ENCODE measurements around the gene ATXN1.

The ATXN1 gene

DNA sequence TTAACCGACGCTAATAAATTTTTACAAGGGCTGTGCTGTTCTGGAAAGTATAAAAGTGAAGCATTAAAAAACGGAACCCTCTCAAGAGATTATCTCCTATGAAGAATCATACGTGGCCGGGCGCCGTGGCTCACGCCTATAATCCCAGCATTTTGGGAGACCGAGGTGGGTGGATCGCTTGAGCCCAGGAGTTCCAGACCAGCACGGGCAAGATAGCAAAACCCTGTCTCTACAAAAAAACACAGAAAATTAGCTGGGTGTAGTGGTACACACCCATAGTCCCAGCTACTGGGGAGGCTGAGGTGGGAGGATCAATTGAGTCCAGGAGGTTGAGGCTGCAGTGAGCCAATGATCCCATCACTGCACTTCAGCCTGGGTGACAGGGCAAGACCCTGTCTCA is 439.4 kb downstream of the ATXN1 start:
- DNase-seq, result no peak

DNA sequence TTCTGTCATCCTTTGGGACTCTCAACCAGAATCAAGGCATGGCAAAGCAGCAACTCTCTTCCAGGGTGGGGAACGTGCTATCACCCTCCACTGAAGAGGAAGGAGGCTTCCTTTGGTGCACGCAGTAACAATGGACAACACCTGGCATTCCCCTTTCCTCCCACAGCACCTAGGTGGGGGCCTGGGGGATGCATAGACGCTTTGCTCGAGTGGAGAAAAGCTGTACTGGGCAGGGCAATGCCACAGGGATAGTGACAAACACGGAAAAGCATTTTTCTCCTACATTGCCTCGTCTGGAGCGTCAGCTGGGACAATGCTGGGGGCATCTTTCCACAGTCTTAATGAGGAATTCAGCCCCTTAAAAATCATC is 439.9 kb downstream of the ATXN1 start:
- DNase-seq, result no peak

DNA sequence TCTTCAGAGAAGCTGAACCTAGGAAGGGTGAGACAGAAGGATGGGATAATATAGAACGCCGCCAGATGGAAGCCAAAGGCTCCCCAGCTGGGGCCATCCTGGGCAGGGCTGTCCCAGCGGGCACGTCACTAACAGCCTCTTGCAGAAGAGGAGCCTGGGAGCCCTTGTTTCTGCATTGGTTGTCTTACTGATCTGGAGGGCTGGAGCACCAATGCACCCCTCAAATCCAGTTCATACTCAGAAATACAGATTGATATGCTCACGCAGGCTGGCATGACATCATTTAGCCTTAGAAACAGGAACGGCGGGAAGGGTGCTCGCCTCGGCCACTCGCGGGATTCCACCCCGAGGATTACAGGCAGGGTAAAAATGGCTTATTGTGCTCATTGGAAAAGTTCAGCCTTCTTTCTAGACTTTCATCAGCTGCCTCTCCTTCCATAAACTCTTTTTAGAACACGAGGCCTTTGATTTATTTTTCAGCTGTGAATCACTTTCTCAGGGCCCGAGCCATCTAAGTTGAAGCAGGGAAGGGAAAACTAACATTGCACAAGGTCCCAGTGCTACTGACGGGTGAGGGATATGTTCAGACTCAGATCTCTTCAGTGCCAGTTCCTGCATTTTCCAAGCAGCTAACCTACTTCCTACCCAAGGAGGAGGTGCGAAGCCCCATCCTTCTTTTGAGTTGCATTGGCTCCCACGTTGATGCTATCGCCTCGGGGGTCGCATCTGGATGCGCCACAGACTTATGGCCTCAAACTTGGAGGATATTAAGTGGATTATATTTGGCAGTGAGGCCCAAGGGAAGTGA is 440.5 kb downstream of the ATXN1 start:
- no peak for DNase-seq

DNA sequence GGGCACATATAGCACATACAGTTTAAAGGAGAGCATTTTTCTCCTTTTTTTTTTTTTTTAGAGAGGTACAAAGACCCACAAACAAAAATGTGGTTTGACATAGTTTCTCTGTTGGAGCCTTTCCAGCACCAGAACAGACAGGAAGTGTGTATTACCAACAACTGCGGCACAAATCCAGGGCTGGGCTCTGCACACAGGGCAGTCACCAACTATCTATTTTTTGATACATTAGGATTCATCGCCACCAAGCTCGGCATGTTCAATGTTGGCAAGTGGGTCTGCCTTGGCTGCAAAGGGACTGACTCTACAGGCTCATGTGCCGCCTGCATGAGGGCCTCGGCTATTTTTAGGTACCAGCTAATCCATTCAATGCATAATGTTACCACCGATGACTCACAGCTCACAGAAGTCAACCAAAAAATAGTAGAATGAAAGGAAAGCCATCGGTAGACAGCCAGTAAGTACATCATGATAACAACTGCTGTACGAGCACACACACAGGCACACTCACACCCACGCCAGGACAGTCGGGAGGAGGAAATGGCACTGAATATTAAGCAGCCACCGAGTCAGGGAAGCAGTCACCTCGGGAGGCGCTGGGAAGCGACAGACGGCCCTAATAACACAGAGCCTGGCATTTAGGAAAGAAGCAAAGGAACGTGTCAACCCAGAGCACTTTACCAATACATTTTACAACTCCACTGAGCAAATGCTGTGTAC is 441.3 kb downstream of the ATXN1 start:
- DNase-seq, result peak; percentile 71

DNA sequence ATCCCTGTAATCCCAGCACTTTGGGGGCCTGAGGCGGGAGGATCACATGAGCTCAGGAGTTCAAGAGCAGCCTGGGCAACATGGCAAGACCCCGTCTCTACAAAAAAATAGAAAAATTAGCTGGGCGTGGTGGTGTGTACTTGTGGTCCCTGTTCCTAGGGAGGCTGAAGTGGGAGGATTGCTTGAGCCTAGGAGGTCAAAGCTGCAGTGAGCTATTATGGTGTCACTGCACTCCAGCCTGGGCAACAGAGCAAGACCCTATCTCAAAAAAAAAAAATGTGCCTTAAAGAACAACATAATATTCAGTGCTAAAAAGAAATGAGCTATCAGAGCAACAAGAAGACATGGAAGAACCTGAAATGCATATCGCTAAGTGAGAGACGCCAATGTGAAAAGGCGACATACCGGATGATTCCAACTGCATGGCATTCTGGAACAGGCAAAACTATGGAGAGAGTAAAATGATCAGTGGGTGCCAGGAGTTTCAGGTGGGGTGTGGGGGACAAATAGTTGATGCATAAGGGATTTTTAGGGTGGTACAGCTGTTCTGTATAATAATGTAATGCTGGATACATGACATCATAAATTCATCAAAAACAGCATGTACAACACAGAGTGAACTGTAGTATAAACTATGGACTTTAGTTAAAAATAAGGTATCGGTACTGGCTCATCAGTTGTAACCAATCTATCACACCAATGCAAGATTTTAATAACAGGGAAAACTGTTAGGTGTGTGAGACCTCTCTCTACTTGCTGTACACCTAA is 442.1 kb downstream of the ATXN1 start:
- no peak for DNase-seq

DNA sequence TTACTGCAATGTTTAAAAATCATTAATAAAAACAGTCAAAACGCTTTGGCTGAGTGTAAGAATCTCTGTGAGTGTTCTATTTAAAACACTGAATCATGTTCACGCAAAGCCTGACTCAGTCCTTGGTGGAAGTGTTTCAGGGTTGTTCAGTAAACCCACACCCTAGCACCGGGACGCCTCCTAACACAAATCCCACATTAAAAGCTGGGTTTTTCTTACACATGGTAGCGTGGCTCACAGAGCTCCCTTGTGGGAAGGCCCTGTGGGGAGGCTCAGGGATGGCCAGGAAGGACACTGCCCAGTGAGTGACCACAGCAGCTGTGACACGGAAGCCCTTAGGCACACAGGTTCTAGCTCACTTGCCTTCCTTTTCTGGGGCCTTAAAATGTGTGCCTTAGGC is 442.7 kb downstream of the ATXN1 start:
- DNase-seq, result peak; percentile 44

DNA sequence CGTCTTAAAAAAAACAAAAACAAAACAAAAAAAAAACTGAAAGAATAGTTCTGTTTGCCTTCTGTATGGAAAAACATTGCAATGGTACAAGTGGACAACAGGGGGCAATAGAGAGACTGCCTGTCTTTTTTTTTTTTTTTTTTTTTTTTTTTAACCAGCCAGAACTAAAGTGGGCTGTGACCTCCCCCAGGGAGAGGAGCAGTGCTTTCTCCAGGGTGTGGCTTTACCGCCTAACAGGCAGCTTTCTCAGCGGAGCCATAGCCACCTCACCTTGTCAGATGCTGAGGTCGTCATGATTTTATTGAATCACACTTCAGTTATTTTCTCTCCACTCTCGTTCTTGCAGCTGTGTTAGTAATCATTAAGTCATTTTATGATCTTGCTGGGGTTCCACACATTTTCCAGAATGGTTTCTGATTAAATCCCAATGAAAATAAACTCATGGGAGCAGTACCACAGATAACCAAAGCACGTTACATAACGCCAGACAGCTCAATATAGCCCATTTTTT is 444.5 kb downstream of the ATXN1 start:
- peak; percentile 41 for DNase-seq

DNA sequence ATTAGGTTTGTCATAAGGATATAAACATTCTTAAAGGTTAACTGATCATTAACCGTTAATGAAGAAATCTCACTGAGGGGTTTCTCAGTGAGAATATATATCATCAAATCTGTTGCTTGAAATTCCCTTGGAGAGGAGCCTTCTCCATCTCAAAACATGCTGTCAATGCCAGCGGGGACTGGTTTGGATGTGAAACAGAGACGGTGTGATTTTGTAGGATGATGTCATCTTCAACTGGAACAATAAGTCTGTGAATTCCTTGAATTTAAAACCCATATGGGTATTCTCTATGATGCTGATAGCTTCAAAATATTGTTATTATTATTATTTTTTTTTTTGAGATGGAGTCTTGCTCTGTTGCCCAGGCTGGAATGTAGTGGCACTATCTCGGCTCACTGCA is 447.0 kb downstream of the ATXN1 start:
- no peak for DNase-seq

DNA sequence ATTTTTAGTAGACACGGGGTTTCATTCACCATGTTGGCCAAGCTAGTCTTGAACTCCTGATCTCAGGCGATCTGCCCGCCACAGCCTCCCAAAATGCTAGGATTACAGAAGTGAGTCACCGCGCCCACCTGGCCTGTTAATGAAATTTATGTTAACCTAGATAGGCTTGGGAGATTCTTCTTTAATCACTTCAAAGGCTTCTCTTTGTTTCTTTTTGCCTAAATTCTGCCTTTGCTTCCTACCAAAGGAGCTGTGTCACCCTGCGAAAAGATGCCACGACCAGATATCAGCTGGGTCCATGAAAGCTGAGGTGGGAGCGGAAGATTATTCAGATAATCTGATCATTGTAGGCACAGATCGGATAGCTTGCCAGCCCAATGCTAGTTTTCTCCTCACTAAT is 447.5 kb downstream of the ATXN1 start:
- no peak for DNase-seq

DNA sequence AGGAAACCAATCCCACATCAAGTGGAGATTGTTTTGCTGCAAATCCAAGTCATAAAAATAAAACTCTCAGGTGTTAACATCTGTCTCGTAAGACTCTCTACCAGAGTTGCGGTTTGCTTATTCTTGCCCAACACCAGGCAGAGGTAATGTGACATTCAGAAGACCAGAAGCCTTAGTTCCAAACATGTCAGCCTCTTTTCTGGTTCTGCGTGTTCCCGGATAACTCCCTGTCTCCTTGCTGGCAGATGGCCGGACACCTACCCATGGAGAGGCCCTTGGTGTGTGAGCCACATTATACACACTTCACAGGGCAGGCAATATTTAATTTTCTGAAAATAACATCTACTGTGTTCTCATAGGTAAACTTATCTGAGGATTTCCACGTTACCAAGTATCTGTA is 449.5 kb downstream of the ATXN1 start:
- DNase-seq, result no peak

DNA sequence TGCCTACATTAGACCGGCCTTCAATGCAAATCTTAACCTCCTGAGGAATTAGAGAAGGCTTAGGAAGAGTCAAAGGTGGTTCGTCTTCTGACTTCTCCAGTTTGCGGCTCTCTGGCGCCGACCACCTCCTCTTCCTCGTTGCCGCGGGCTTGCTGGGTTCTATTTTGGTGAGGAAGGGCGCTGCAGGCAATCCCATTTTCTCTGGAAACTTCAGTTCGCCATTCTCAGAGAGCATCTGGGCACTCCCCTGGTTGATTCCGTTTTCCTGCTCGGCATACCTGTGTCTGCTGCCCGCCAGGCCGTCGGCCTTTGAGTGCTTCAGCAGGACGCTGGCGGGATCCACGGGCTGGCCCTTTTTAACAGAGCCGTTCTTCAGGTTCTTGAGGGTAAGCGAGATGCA is 454.9 kb downstream of the ATXN1 start:
- DNase-seq, result no peak

DNA sequence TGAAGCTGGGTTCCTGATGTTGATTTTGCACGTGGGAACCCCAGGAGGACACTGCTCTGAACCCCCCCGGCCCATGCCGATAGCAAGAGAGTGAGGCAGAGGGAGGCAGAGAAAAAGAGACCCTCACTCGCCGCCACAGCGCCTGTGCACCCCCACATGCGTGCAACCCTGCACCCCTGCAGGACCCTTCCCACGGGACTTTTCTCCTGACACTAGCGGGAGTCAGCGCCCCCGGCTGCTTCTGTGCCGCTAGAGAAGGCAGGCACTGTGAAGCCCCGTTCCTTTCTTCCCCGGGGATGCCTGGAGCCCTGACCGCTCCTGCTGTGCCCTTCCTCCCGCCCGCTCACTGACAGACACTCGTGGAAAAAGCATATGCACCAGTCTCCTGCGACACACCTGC is 455.5 kb downstream of the ATXN1 start:
- DNase-seq, result no peak

DNA sequence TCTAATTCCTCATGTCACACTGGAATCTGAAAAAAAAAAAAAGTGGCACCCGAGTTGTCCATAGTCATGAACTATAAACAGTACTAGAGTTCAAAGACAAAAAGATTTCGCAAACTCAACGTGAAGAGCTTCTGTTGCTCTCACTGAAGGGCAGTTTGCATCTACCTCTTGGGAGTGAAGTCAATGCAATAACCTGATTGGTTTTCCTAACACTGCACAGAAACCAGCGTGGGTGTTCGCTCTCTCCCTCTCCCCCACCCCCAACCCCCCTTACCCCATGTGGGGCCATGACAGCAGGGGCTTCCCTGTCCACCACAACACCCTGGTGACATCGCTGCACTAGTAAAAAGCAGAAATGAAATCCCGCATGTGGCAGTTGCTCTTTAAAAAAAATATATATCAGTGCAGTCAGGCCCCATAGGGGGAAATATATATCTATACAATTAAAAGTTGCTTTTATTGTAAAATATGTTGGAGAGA is 456.0 kb downstream of the ATXN1 start:
- DNase-seq, result no peak

DNA sequence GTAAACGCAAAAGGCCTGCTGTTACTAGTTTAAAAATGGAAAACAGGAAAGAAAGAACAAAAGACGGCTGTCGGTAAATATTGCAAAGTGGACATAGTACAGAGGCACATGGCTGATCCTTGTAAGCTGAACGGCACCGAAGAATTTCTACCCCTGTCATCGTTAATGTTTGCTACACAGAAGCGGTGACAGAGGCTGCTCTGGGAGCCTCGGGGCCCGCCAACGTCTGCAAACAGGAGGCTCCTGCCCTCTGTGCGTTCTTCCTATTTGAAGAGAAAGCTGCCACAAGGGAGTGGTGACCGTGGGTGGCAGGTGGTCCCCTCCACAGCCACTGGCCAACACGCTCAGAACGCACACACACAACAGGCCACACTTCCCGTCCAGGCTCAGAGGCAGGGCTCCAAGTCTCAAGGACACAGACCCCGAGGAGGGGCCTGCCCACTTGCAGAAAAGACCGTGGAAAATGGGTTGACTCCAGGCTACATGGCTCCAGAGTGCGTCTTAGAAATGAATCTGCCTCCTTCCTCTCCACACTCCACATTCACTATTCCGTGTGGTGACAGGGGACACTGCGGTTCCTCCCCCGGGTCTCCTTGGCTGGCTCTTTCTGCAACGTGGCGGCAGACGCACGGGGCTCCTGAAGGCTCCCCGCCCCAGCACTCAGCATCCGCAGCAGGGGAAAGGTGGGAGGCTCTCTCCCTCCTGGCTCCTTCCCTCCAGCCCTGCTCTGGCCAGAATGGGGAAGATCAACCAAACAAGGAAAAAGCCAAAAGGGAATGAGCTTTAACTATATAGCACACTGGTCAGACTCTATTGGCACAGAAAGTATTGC is 458.3 kb downstream of the ATXN1 start:
- DNase-seq, result no peak

DNA sequence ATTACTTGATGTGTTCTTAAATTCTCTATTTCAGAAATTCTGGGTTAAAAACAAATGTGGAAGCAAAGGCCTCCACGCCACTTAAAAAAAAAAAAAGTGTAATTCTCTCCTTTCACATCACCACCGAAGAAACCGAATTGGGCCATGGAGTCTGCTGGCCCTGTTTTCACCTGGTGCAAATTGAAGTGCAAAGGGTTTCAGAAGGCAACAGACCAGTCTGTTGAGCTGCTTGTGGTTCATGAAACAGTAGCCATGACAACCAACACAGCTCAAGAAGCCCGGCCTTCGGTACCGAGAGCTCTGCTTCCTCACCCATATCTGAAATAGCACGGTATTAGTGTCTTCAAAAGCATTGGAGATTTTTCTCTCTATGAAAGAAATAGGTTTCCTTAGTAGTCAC is 459.7 kb downstream of the ATXN1 start:
- no peak for DNase-seq

DNA sequence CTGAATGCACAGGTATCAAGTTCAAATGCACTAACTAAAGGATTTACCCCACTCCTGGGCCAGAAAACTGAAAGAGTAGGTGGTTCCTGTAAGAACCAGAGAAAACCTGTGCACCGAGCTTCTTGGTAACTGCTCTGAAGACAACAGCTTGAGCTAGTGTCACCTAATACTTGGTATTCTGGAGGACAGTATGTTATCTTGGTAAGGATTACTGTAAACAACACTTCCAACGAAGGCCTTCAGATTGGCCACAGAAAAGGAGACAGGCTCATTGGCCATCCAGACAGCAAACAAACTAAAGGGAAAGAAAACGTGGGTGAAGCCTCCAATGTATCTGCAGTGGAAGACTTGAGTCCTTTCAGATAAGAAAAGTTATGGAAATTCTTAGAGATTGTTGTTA is 461.4 kb downstream of the ATXN1 start:
- no peak for DNase-seq

DNA sequence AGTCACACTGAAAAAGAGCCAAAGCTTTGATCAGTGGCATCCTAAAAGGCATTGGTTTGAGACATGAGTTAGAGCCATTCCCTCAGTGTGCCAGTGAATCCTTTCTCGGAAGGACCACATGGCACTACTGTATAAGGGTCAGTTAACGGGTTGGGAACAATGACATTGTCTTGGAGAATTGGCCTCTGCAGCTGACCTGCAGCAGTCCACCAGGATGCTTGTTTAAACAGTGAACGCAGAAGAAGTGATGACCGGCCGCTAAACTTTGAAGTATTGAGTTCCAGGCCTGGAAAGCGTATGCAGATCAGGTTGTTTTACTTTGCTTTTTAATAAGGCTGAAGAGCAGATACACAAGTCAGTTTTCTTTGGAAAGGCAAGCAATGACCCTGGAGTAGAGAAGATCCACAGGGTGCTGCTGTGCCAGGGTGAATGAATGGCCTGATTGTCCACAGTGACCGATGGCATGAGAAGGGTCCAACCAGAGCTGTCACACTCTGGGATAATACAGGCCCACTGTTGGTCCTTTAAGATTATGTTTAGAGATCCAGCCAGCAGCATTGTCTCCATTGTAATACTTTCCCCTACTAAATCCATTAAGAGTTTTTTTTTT is 465.1 kb downstream of the ATXN1 start:
- DNase-seq, result no peak

DNA sequence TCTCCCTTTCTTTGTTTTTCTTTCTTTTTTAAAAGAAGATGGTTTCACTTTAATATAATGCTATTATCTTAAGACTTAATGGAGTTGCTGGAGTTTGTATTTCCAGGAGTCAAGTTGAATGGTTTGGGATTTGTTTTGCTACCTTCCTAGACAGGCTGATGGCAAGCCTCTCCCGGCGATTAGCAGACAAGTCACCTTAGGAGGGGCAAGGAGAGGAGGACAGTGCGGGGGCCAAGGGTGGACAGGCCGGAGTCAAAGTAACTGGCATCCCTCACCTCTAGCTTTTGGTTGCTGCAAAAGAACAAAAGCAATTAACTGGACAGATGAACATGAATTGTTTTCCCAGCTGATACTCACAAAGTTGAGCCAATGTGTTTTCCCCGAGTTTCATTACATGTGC is 465.8 kb downstream of the ATXN1 start:
- no peak for DNase-seq

DNA sequence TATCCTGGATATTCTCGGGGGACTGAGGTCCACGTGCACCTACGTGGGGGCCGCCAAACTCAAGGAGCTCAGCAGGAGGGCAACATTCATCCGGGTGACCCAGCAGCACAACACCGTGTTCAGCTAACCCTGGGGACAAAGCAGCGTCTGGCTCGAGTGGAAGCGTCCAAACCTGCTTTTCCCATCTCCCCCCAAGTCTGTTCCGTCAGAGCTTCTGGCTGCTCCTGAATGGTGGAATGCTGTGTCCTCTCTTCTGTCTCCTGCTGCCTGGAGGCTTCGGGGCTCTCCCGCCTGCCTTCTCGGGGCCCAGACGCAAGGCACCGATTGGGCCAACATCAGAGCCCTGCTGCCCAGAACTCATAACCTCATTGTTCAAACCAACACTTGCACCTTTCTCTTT is 466.2 kb downstream of the ATXN1 start:
- no peak for DNase-seq

DNA sequence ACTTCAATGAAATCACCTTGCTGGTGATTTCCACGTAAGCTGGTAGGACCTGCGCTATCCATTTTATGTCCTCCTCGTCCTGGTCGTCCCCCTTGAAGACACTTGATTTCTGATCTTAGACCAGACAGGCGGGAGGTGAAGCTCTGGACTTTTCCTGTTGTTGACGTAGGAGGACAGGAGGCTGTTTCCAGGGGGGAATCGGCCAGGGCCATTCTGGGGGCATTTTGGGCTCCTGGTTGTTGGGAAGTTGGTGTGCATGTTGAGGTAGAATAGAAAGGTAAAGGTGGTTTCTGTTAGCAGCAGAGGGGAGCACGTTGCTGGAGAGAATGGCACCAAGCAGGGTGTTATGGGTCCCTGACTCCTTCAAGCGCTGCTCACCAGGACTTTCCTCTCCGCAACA is 466.9 kb downstream of the ATXN1 start:
- no peak for DNase-seq

DNA sequence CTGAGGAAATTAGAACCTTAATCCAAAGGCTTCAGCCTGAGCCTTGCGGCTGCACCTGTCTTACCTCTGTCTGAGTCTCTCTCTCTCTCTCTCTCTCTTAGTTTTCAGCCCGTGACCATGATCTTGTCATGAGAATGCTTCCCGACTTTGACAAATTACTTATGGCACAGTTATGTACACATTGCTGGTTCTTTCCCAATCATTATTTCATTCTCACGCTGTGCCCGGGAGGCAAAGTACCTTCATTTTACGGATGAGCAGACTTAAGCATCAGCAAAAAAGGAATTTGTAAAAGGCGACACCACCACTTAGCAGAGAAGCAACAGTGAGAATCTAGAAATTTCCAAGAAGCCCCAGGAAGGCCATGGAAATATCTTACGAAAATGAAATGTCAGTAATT is 468.3 kb downstream of the ATXN1 start:
- no peak for DNase-seq

DNA sequence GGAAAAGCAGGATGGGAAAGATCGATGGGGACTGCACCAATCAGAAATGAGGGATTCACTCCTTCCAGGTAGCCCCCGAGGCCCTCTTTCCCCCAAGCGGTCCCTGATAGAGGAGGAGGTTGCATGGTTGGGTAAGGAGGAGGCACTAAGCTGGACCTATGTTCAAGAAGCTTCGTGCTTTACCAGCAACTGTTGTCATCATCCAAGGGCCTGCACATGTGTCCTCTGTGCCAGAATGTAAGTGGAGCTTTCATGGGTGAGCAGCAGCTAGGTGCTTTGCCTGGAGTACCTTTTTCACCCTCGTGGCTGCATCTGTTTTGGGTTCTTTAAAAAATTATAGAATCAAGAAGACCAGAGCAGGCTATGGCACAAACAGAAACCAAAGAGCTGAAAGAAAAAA is 468.8 kb downstream of the ATXN1 start:
- DNase-seq, result no peak
